HG03439 (cell line): ENCODE data around the gene ANKRD45.
"Not testable (repeated sequence)": the region's sequence is repeated elsewhere in the genome, so short reads cannot be mapped to it uniquely, and the experiment has no call there.

Experiments used
- ATAC-seq: cut with Tn5 transposase; IDR thresholded peaks from one replicate; pipeline ENCODE4 v1.9.1; 2021; ENCODE audit warnings: mild to moderate bottlenecking, moderate library complexity; ENCODE audit not compliant: unreplicated experiment

Gene ANKRD45

DNA sequence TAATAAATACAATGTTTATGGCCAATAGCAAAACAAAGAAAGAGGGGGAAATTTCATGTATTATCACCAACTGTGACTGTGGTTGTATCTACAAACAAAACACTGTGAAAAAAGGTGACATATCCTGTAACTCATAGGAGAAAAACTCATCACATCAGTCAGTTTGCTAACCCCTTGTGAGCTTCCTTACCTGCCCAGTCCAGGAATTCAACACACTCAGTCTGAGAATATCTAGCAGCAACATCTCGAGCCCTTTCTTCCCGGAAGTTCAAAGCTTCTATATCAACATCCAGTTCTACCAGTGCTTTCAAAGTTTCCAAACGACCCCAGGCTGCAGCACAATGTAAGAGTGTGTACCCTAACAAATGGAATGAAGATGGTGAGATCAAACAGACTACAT, 23.0 kb downstream of the ANKRD45 start:
- ATAC-seq: no peak

- ATAC-seq: not testable (repeated sequence)
Observed at GRCh38 chr1:173642450-173643139, 27.1 kb downstream of the ANKRD45 start.

- ATAC-seq: no peak
Observed at GRCh38 chr1:173639102-173639501, 30.5 kb downstream of the ANKRD45 start.

DNA sequence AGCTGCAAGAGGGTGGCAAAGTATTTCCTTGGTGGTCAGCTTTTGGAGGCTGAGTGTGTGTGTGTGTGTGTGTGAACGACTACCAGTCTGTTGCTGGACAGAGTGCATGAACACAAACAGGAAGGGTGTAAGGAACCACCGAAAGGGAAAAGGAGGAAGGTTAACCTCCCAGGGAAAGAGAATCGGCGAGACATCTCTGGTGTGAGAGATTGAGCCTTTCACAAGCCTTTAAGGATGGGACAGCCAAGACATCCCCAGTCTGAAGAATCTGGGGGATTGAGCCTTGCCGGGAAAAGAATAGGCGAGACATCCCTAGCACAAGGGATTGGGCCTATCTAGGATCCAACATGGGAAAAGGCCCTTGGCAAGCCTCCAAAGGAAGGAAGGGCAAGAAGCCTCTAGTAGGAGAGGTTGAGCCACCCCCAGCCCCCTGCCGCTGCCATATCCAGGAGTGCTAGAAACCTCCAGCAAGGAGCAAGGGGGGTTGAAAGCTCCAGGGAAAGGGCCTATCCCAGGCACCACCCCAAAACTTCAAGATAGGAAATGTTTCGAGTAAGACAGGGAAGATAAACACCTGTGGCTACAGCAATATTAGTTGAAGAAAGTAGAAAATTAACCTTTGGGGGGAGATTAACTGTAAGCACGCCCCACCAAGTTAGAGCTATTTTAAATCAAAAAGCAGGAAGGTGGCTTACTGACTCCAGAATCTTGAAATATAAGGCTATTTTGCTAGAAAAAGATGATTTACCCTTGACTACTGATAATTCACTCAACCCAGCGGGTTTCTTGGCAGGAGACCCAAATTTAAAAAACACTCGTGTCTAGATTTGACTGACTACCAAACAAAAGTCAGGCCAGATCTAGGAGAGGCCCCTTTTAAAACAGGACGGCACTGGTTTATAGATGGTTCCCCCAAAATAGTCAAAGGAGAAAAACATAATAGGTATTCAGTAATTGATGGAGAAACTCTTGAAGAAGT, 31.3 kb downstream of the ANKRD45 start:
- ATAC-seq: no peak

- ATAC-seq: not testable (repeated sequence)
Observed at GRCh38 chr1:173637236-173638042, 32.2 kb downstream of the ANKRD45 start.

- no peak for ATAC-seq
Observed at GRCh38 chr1:173635116-173635515, 34.5 kb downstream of the ANKRD45 start, which contains the start of gene TEX50. TSS of gene TEX50 (plus strand) at chr1:173635338. CDS start at chr1:173635522, 184 bp downstream.

- no peak for ATAC-seq
Observed at GRCh38 chr1:173628888-173629287, 40.8 kb downstream of the ANKRD45 start.

DNA sequence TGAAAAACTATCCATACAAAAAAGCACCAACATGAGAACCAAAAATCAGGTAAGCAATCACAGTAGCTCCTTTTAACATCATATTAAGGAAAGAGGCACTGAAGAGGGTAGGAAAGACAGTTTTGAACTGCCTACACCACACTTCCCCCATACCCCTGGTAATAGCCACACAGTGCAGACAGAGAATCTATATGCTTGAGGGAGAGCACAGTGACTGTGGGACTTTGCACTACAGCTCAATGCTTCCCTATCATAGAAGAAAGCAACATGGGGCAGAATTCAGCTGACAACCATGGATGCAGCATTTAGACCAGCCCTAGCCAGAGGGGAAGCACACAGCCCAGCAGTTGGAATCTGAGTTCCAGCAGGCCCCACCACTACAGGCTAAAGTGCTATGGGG, 42.4 kb downstream of the ANKRD45 start:
- ATAC-seq: no peak

GRCh38 chr1:173616859-173617258, 52.8 kb downstream of the ANKRD45 start:
- ATAC-seq: no peak

DNA sequence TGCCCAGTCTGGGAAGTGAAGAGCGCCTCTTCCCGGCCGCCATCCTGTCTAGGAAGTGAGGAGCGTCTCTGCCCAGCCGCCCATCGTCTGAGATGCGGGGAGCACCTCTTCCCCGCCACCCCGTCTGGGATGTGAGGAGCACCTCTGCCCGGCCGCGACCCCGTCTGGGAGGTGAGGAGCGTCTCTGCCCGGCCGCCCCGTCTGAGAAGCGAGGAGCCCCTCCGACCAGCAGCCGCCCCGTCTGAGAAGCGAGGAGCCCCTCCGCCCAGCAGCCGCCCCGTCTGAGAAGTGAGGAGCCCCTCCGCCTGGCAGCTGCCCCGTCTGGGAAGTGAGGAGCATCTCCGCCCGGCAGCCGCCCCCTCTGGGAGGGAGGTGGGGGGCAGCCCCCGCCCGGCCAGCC, 56.6 kb downstream of the ANKRD45 start:
- not testable (repeated sequence) for ATAC-seq

DNA sequence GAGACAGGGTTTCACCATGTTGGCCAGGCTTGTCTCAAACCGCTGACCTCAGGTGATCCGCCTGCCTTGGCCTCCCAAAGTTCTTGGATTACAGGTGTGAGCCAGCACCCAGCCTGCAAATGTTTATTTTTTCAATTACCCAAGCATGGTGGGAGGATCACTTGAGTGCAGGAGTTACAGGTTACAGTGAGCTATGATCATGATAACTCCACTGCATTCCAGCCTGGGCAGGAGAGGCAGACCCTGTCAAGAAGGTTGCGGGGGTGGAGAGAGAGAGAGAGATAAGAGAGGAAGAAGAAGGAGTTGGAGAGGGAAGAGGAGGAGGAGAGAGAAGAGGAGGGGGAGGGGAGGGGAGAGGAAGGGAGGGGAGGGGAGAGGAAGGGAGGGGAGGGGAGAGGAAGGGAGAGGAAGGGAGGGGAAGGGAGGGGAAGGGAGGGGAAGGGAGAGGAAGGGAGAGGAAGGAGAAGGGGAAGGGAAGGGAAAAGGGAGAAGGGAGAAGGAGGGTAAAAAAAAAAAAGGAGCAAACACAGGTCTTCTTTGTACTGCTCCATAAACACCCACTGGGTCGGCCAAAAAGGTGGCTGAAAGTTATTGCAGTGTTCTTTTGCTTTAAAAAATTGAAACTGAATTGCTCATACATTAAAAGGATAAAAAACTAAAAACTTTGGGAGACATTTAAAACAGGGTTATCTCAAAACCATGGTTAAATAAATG, 61.0 kb downstream of the ANKRD45 start:
- ATAC-seq: no peak

DNA sequence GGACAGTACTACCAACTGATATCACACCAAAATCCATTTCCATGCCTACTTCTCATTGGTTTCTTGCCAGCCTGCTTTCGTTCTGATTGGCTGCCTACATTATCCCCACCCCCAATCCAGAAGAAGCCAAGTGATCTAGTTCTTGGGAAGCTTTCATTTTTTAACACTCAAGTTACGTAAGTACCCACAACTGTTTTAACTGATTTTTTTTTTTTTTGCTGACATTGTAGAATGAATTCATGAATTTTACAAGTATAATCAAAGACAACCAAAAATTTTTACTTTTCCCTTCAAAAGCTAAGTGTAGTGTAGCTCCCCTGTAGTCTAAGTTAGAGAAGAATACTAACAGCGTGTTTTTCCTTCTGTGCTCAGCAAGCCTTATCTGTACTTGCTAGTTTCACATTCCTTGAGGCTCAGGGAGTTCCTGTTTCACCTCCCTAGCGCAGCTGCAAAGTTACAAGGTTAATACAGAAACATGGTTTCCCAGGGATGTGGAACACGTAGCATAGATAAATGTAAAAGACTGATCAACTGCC, 66.5 kb downstream of the ANKRD45 start, which contains the start of gene SLC9C2:
Gene SLC9C2 (minus strand): TSS at position 17 of the 536 bp plus-strand sequence. CDS start 1,296 bp downstream, outside the sequence.
- no peak for ATAC-seq

GRCh38 chr1:173601588-173601987, 68.1 kb downstream of the ANKRD45 start:
- ATAC-seq: no peak

DNA sequence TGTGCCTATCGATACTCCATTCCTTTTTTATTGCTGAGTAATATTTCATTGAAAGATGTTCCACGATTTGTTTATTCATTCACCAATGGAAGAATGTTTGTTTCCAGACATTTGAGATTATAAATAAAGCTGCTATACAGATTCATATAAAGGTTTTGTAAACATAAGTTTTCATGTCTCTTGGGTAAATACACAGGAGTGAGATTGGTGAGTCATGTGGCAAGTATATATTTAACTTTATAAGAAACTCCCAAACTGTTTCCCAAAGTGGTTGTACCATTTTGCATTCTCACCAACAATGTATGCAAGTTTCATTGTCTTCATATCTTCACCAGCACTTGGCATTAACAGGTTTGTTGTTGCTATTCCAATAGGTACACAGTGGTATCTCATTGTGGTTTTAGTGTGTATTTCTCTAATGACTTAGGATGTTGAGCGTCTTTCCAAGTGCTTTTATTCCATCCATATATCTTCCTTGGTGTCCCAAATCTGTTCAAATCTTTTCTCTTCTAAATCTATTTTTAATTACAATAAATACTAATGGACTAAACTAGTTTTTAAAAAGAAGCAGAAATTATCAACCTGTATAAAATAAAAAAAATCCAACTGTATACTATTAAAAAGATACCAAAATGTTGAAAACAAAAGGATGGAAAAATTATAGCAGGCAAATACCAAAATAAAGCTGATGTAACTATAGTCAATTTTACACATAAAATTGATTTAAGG, 73.4 kb downstream of the ANKRD45 start:
- no peak for ATAC-seq

GRCh38 chr1:173591138-173591537, 78.5 kb downstream of the ANKRD45 start:
- not testable (repeated sequence) for ATAC-seq

GRCh38 chr1:173590557-173590956, 79.1 kb downstream of the ANKRD45 start:
- no peak for ATAC-seq

- no peak for ATAC-seq
Observed at GRCh38 chr1:173581383-173582079, 88.1 kb downstream of the ANKRD45 start.

GRCh38 chr1:173580658-173581057, 89.0 kb downstream of the ANKRD45 start:
- no peak for ATAC-seq

GRCh38 chr1:173580071-173580470, 89.6 kb downstream of the ANKRD45 start:
- no peak for ATAC-seq
